GM18867 (cell line): ENCODE measurements around the gene PPP1R27.
"Not testable (repeated sequence)": the region's sequence is repeated elsewhere in the genome, so short reads cannot be mapped to it uniquely, and the experiment has no call there.

ENCODE experiments used
- ATAC-seq: cut with Tn5 transposase; IDR thresholded peaks from one replicate; pipeline ENCODE4 v1.9.1; 2021; ENCODE audit warnings: mild to moderate bottlenecking, moderate library complexity; ENCODE audit not compliant: unreplicated experiment

Gene PPP1R27

GRCh38 chr17:81842725-81843504 lies 8.1 kb upstream of the PPP1R27 start:
- no peak for ATAC-seq

GRCh38 chr17:81842378-81842724 lies 7.5 kb upstream of the PPP1R27 start:
- no peak for ATAC-seq

GRCh38 chr17:81841866-81842265 lies 7.0 kb upstream of the PPP1R27 start:
- ATAC-seq = no peak

- no peak for ATAC-seq
These were observed 6.3 kb upstream of the PPP1R27 start for GRCh38 chr17:81840826-81841778.

- ATAC-seq = not testable (repeated sequence)
These were observed 5.2 kb upstream of the PPP1R27 start for GRCh38 chr17:81840059-81840458.

- no peak for ATAC-seq
These were observed 4.5 kb upstream of the PPP1R27 start for GRCh38 chr17:81839301-81839700.

GRCh38 chr17:81838753-81839255 lies 4.0 kb upstream of the PPP1R27 start:
- no peak for ATAC-seq

- ATAC-seq = no peak
These were observed 2.8 kb upstream of the PPP1R27 start for GRCh38 chr17:81837641-81838040.

GRCh38 chr17:81833921-81834830 lies 674 bp downstream of the PPP1R27 start:
- ATAC-seq = no peak

- ATAC-seq = peak; percentile 71
These were observed 1.5 kb downstream of the PPP1R27 start, which contains the start of gene MCRIP1 for GRCh38 chr17:81833160-81833920. Gene MCRIP1, minus strand, starts transcription at chr17:81833291. Its CDS starts 8,785 bp downstream, at chr17:81824506.

- ATAC-seq = peak; percentile 5
These were observed 2.2 kb downstream of the PPP1R27 start for GRCh38 chr17:81832608-81833159.

- peak; percentile 2 for ATAC-seq
These were observed 2.8 kb downstream of the PPP1R27 start for GRCh38 chr17:81831957-81832607.

GRCh38 chr17:81831563-81831956 lies 3.3 kb downstream of the PPP1R27 start:
- ATAC-seq = no peak

- no peak for ATAC-seq
These were observed 5.0 kb downstream of the PPP1R27 start for GRCh38 chr17:81829858-81830257.

GRCh38 chr17:81828656-81829055 lies 6.2 kb downstream of the PPP1R27 start:
- ATAC-seq = no peak

- no peak for ATAC-seq
These were observed 8.9 kb downstream of the PPP1R27 start for GRCh38 chr17:81825841-81826466.

GRCh38 chr17:81824595-81824994 lies 10.3 kb downstream of the PPP1R27 start:
- ATAC-seq = no peak

- no peak for ATAC-seq
These were observed 10.9 kb downstream of the PPP1R27 start for GRCh38 chr17:81823820-81824550.
